Astrocyte (in vitro differentiated cells and primary cell): ENCODE data around the gene AZIN2. TPM values are rescaled to one million over a fixed set of nuclear protein-coding genes. Genes with fewer than 3 reads are reported as not detected.

Source experiments
- DNase-seq: peaks from one replicate; pipeline ENCODE4 v3.0.0-alpha.2; 2010; ENCODE audit warnings: low read depth
- FAIRE-seq: peaks from 2 replicates; lab custom pipeline; 2011; peaks lifted over from hg19 to GRCh38; lab: Jason Lieb, UNC
- H2AFZ ChIP-seq: 2 replicates; pipeline ENCODE4 v1.6.0; 2012; ENCODE audit warnings: low read depth, low read length, inconsistent platforms
- H3K27ac ChIP-seq: 2 replicates; pipeline ENCODE4 v1.5.1; 2011; ENCODE audit warnings: low read depth, low read length, inconsistent platforms
- H3K27me3 ChIP-seq: 2 replicates; pipeline ENCODE4 v1.6.0; 2011; ENCODE audit warnings: low read length, inconsistent platforms; ENCODE audit not compliant: insufficient read depth
- H3K36me3 ChIP-seq: 2 replicates; pipeline ENCODE4 v1.5.1; 2011; ENCODE audit warnings: low read length, inconsistent platforms; ENCODE audit not compliant: insufficient read depth
- H3K4me1 ChIP-seq: 2 replicates; pipeline ENCODE4 v1.5.1; 2011; ENCODE audit warnings: low read length, inconsistent platforms; ENCODE audit not compliant: insufficient read depth
- H3K4me2 ChIP-seq: 2 replicates; pipeline ENCODE4 v1.6.0; 2012; ENCODE audit warnings: low read length, inconsistent platforms
- H3K4me3 ChIP-seq: 2 replicates; pipeline ENCODE4 v1.5.1; 2011; ENCODE audit warnings: low read depth, mild to moderate bottlenecking, low read length, inconsistent platforms; ENCODE audit not compliant: insufficient read depth
- H3K79me2 ChIP-seq: 2 replicates; pipeline ENCODE4 v1.6.0; 2012; ENCODE audit warnings: mild to moderate bottlenecking, low read length, inconsistent platforms; ENCODE audit not compliant: insufficient read depth
- H3K9ac ChIP-seq: 2 replicates; pipeline ENCODE4 v1.6.0; 2012; ENCODE audit warnings: mild to moderate bottlenecking, low read length, inconsistent platforms
- H3K9me3 ChIP-seq: 2 replicates; pipeline ENCODE4 v1.5.1; 2012; ENCODE audit warnings: low read depth, mild to moderate bottlenecking, low read length, inconsistent platforms; ENCODE audit not compliant: insufficient read depth
- H4K20me1 ChIP-seq: 2 replicates; pipeline ENCODE4 v1.6.0; 2012; ENCODE audit warnings: low read length, inconsistent platforms; ENCODE audit not compliant: insufficient read depth
- H3K27ac Mint-ChIP-seq: one replicate; pipeline ENCODE4 v1.8.0; 2021; ENCODE audit warnings: mild to moderate bottlenecking, mixed read lengths; ENCODE audit not compliant: unreplicated experiment
- H3K27me3 Mint-ChIP-seq: one replicate; pipeline ENCODE4 v1.8.0; 2021; ENCODE audit warnings: low read depth, mixed read lengths; ENCODE audit not compliant: unreplicated experiment
- H3K36me3 Mint-ChIP-seq: one replicate; pipeline ENCODE4 v1.8.0; 2021; ENCODE audit warnings: low read depth, mixed read lengths; ENCODE audit not compliant: unreplicated experiment
- H3K4me1 Mint-ChIP-seq: one replicate; pipeline ENCODE4 v1.8.0; 2021; ENCODE audit warnings: low read depth, mixed read lengths; ENCODE audit not compliant: unreplicated experiment
- H3K4me3 Mint-ChIP-seq: one replicate; pipeline ENCODE4 v1.8.0; 2021; ENCODE audit warnings: mild to moderate bottlenecking, moderate library complexity, mixed read lengths; ENCODE audit not compliant: unreplicated experiment
- H3K9me3 Mint-ChIP-seq: one replicate; pipeline ENCODE4 v1.8.0; 2021; ENCODE audit warnings: mild to moderate bottlenecking, mixed read lengths; ENCODE audit not compliant: unreplicated experiment
- CTCF ChIP-seq: IDR thresholded peaks from 2 replicates; pipeline ENCODE4 v1.5.1; 2011; ENCODE audit warnings: low read depth, mild to moderate bottlenecking, inconsistent platforms, low read length, moderate library complexity; ENCODE audit not compliant: insufficient read depth
- EZH2 ChIP-seq: IDR thresholded peaks from 2 replicates; pipeline ENCODE4 v1.6.1; 2012; ENCODE audit warnings: mild to moderate bottlenecking, low read length, inconsistent platforms; ENCODE audit not compliant: insufficient read depth
- total RNA-seq: library from RNA; stranded (reverse); gene quantifications from 2 replicates; pipeline ENCODE4 v1.2.1, GENCODE V29; 2021

The AZIN2 gene
- total RNA-seq, 1 donor from 2014 or later = 10.1 TPM

- Histone ChIP-seq H2AFZ (no peak overlapping the region), H3K79me2 (no peaks in the 10 kb centered on the region), H3K36me3 (peaks cover 5% of the 10 kb centered on the region), H3K4me3 (no peak overlapping the region), H3K27me3 (no peaks in the 10 kb centered on the region), H4K20me1 (no peaks in the 10 kb centered on the region), H3K9ac (no peak overlapping the region), H3K9me3 (no peaks in the 10 kb centered on the region), H3K4me2 (no peak overlapping the region), H3K4me1 (peaks cover 12% of the 10 kb centered on the region), H3K27ac (no peak overlapping the region)
- no peaks in the 10 kb centered on the region for H3K9me3 Mint-ChIP-seq
- DNase-seq = no peak
- H3K4me3 Mint-ChIP-seq = no peak overlapping the region
- TF ChIP-seq CTCF (no peak), EZH2 (no peak)
- no peaks in the 10 kb centered on the region for H3K27me3 Mint-ChIP-seq
- H3K4me1 Mint-ChIP-seq = peaks cover 30% of the 10 kb centered on the region
- no peak overlapping the region for H3K27ac Mint-ChIP-seq
- FAIRE-seq = no peak
- peaks cover 28% of the 10 kb centered on the region for H3K36me3 Mint-ChIP-seq
These were observed 69.6 kb downstream of the AZIN2 start for GRCh38 chr1:33150522-33150921.

GRCh38 chr1:33151116-33151515 is 70.2 kb downstream of the AZIN2 start:
- H3K9ac ChIP-seq = no peak overlapping the region
- H3K27ac ChIP-seq = no peak overlapping the region
- no peak overlapping the region for H3K4me2 ChIP-seq
- Mint-ChIP-seq H3K4me1 (peaks cover 30% of the 10 kb centered on the region), H3K27me3 (no peaks in the 10 kb centered on the region), H3K9me3 (no peaks in the 10 kb centered on the region), H3K27ac (peak overlapping the region; percentile 77), H3K4me3 (no peak overlapping the region), H3K36me3 (peaks cover 29% of the 10 kb centered on the region)
- no peak for DNase-seq
- no peaks in the 10 kb centered on the region for H3K27me3 ChIP-seq
- no peak overlapping the region for H2AFZ ChIP-seq
- no peaks in the 10 kb centered on the region for H3K79me2 ChIP-seq
- H3K36me3 ChIP-seq = peaks cover 5% of the 10 kb centered on the region
- no peak for FAIRE-seq
- peaks cover 12% of the 10 kb centered on the region for H3K4me1 ChIP-seq
- no peaks in the 10 kb centered on the region for H3K9me3 ChIP-seq
- TF ChIP-seq CTCF (no peak), EZH2 (no peak)
- no peaks in the 10 kb centered on the region for H4K20me1 ChIP-seq
- H3K4me3 ChIP-seq = no peak overlapping the region

- no peaks in the 10 kb centered on the region for H3K79me2 ChIP-seq
- H3K4me1 ChIP-seq = peaks cover 12% of the 10 kb centered on the region
- Mint-ChIP-seq H3K36me3 (peaks cover 34% of the 10 kb centered on the region), H3K9me3 (peaks cover 1% of the 10 kb centered on the region), H3K27ac (no peak overlapping the region), H3K4me3 (peak overlapping the region; percentile 62), H3K27me3 (no peaks in the 10 kb centered on the region), H3K4me1 (peaks cover 30% of the 10 kb centered on the region)
- peaks cover 5% of the 10 kb centered on the region for H3K36me3 ChIP-seq
- no peaks in the 10 kb centered on the region for H3K27me3 ChIP-seq
- no peak for TF ChIP-seq EZH2
- TF ChIP-seq CTCF = no peak
- H3K27ac ChIP-seq = no peak overlapping the region
- no peak for DNase-seq
- H2AFZ ChIP-seq = no peak overlapping the region
- H4K20me1 ChIP-seq = no peaks in the 10 kb centered on the region
- no peaks in the 10 kb centered on the region for H3K9me3 ChIP-seq
- peak overlapping the region; percentile 19 for H3K4me2 ChIP-seq
- no peak overlapping the region for H3K9ac ChIP-seq
- no peak for FAIRE-seq
- H3K4me3 ChIP-seq = no peak overlapping the region
These were observed 71.9 kb downstream of the AZIN2 start for GRCh38 chr1:33152685-33153432.
